ENCODE results near the gene UPF2. TPM values are rescaled to one million over a fixed set of nuclear protein-coding genes. Genes with fewer than 3 reads are reported as not detected.
"Not testable (repeated sequence)": the region's sequence is repeated elsewhere in the genome, so short reads cannot be mapped to it uniquely, and the experiment has no call there.

UPF2 gene
- total and polyA plus RNA-seq, 9 donors = 14.4 to 23.0 (median 19.1) TPM

- not testable (repeated sequence) for H3K36me3 ChIP-seq (ENCODE audit: control insufficient read depth, insufficient read depth, low read length); H3K4me1 ChIP-seq (ENCODE audit: control insufficient read depth, insufficient read depth, low read length); DNase-seq; H3K27me3 ChIP-seq (ENCODE audit: control insufficient read depth, insufficient read depth, low read length); H3K27ac ChIP-seq (ENCODE audit: low read length); H3K9me3 ChIP-seq (replicated peaks; ENCODE audit: control insufficient read depth, low read depth, low read length); H3K4me3 ChIP-seq (ENCODE audit: low read length)
- 83% methylated on average over 5 of the region's 15 CpGs for WGBS (ENCODE audit: insufficient coverage)
Observed at GRCh38 chr10:12071441-12071840, 28.8 kb upstream of the UPF2 start.

DNA sequence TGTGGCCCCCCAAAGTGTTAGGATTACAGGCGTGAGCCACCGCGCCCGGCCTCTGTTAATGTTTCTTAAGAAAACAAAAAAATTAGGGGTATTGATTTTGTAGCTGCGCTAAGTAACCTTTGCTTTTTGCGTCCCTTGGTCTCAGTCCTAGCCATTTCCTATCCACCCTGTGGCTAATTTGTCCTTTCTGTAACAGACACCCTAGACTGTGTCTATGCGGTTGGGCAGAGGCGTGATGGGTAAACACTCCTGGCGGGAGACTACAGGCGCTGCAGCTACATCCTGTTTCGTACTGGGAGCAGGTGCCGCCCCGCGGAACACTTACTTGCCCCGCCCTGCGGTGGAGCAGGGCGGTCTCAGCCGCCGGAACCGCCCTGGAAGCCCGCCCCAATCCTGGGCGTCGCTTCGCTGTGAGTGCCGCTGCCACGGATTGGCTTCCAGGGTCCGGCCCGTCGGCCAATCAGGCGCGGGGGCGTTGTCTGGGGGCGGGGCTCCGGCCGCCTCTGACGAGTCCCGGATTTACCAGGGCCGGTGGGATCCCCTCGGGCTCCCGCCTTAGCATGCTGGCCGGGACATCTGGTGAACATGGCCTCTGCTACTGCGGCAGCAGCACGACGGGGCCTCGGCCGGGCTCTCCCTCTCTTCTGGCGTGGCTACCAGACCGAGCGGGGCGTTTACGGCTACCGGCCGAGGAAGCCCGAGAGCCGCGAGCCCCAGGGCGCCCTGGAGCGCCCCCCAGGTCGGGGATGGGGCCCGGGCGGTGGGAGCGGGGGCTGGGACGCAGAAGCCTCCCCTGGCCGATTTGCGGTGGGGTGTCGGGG is 26.1 kb upstream of the UPF2 start, which contains the start of gene DHTKD1:
Gene DHTKD1, plus strand, starts transcription at position 506 of the 821 bp plus-strand sequence. Its CDS starts 80 bp downstream, at position 586.
- H3K4me3 ChIP-seq (ENCODE audit: low read length) = peak within 1 kb of the TSS; percentile 88
- no peaks in the 10 kb centered on the region for H3K27me3 ChIP-seq (ENCODE audit: control insufficient read depth, insufficient read depth, low read length)
- H3K36me3 ChIP-seq (ENCODE audit: control insufficient read depth, insufficient read depth, low read length) = no peaks in the 10 kb centered on the region
- peaks cover 7% of the 10 kb centered on the region for H3K4me1 ChIP-seq (ENCODE audit: control insufficient read depth, insufficient read depth, low read length)
- H3K9me3 ChIP-seq (replicated peaks; ENCODE audit: control insufficient read depth, low read depth, low read length) = no peaks in the 10 kb centered on the region
- WGBS (ENCODE audit: insufficient coverage) = under 1% methylated on average over 55 of the region's 66 CpGs
- DNase-seq = peak; percentile 99
- H3K27ac ChIP-seq (ENCODE audit: low read length) = peak within 1 kb of the TSS; percentile 88

DNA sequence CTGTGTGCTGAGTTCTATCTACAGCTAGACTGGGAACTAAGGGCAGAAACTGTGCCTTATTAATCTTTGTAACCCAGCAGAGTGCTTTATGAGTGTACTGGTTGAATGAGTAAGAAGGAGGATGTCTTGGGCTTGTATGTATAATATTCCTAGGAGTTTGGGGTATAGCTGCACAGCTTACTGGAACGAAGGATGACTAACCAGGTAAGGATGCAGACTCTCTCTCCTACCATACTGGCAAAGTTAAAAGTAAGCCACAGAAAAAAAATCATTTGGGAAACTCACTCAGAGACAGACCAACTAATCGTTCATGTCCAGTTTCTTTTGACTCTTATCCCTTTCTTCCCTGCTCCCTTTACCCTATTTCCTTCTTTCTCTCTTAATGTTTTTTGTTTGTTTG is 24.7 kb upstream of the UPF2 start:
- H3K4me1 ChIP-seq (ENCODE audit: control insufficient read depth, insufficient read depth, low read length) = peaks cover 7% of the 10 kb centered on the region
- WGBS (ENCODE audit: insufficient coverage) = no CpG with 5 or more reads among the region's 2 CpGs
- no peak overlapping the region for H3K4me3 ChIP-seq (ENCODE audit: low read length)

GRCh38 chr10:12063483-12063818 is 20.8 kb upstream of the UPF2 start:
- H3K27me3 ChIP-seq (ENCODE audit: control insufficient read depth, insufficient read depth, low read length) = no peaks in the 10 kb centered on the region
- H3K4me3 ChIP-seq (ENCODE audit: low read length) = no peak overlapping the region
- no peaks in the 10 kb centered on the region for H3K9me3 ChIP-seq (replicated peaks; ENCODE audit: control insufficient read depth, low read depth, low read length)
- WGBS (ENCODE audit: insufficient coverage) = no CpG with 5 or more reads among the region's 3 CpGs
- no peaks in the 10 kb centered on the region for H3K36me3 ChIP-seq (ENCODE audit: control insufficient read depth, insufficient read depth, low read length)
- no peak for DNase-seq
- no peak overlapping the region for H3K27ac ChIP-seq (ENCODE audit: low read length)
- H3K4me1 ChIP-seq (ENCODE audit: control insufficient read depth, insufficient read depth, low read length) = no peaks in the 10 kb centered on the region

More for the DNA sequence above, 24.7 kb upstream of the UPF2 start:
- no peaks in the 10 kb centered on the region for H3K36me3 ChIP-seq (ENCODE audit: control insufficient read depth, insufficient read depth, low read length)
- H3K9me3 ChIP-seq (replicated peaks; ENCODE audit: control insufficient read depth, low read depth, low read length) = no peaks in the 10 kb centered on the region
- no peak for DNase-seq
- no peak overlapping the region for H3K27ac ChIP-seq (ENCODE audit: low read length)
- no peaks in the 10 kb centered on the region for H3K27me3 ChIP-seq (ENCODE audit: control insufficient read depth, insufficient read depth, low read length)

- no peak overlapping the region for H3K4me3 ChIP-seq (ENCODE audit: low read length)
- DNase-seq = no peak
- H3K27me3 ChIP-seq (ENCODE audit: control insufficient read depth, insufficient read depth, low read length) = no peaks in the 10 kb centered on the region
- 66% methylated on average over 7 of the region's 14 CpGs for WGBS (ENCODE audit: insufficient coverage)
- no peaks in the 10 kb centered on the region for H3K4me1 ChIP-seq (ENCODE audit: control insufficient read depth, insufficient read depth, low read length)
- H3K27ac ChIP-seq (ENCODE audit: low read length) = no peak overlapping the region
- H3K36me3 ChIP-seq (ENCODE audit: control insufficient read depth, insufficient read depth, low read length) = no peaks in the 10 kb centered on the region
- H3K9me3 ChIP-seq (replicated peaks; ENCODE audit: control insufficient read depth, low read depth, low read length) = no peaks in the 10 kb centered on the region
Observed at GRCh38 chr10:12062754-12063482, 20.3 kb upstream of the UPF2 start.

DNA sequence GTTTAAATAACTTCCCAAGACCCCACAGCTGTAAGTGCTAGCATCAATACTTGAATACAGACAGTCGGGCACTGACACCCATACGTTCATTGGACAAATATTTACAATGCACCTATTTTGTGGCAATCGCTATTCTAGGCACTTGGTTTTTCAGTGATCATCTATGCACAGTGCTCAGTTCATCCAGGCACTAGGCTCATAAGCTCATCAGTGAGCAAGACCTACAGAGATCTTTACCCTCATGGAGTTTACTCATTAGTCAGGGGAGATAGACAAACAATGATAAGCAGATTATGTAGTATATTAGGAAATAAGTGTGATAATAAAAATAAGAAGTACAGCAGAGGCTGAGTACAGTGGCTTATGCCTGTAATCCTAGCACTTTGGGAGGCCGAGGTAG is 18.5 kb upstream of the UPF2 start:
- no peak overlapping the region for H3K27ac ChIP-seq (ENCODE audit: low read length)
- H3K9me3 ChIP-seq (replicated peaks; ENCODE audit: control insufficient read depth, low read depth, low read length) = no peaks in the 10 kb centered on the region
- no peaks in the 10 kb centered on the region for H3K36me3 ChIP-seq (ENCODE audit: control insufficient read depth, insufficient read depth, low read length)
- no peak for DNase-seq
- 87% methylated on average over 3 of the region's 4 CpGs for WGBS (ENCODE audit: insufficient coverage)
- no peaks in the 10 kb centered on the region for H3K27me3 ChIP-seq (ENCODE audit: control insufficient read depth, insufficient read depth, low read length)
- H3K4me3 ChIP-seq (ENCODE audit: low read length) = no peak overlapping the region
- H3K4me1 ChIP-seq (ENCODE audit: control insufficient read depth, insufficient read depth, low read length) = no peaks in the 10 kb centered on the region

DNA sequence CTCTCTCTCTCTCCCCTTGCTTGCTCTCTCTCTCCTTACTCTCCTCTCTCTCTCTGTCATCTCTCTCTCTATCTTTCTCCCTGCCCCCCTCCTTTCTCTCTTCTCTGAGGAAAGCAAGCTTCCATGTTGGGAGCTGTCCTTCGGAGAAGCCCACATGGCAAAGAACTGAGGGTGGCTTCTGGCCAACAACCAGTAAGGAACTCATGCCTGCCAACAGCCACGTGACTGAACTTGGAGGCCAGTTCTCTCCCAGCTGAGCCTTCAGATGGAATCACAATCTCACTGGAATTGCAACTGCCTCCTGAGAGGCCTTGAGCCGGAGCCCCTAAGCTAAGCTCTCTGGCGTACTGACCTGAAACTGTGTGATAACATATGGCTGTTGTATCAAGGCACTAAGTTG is 14.1 kb upstream of the UPF2 start:
- WGBS (ENCODE audit: insufficient coverage) = 39% methylated on average over 2 of the region's 4 CpGs

GRCh38 chr10:12055732-12056131 is 13.1 kb upstream of the UPF2 start:
- Histone ChIP-seq H3K4me1 (ENCODE audit: control insufficient read depth, insufficient read depth, low read length) (no peaks in the 10 kb centered on the region), H3K4me3 (ENCODE audit: low read length) (no peak overlapping the region), H3K9me3 (replicated peaks; ENCODE audit: control insufficient read depth, low read depth, low read length) (no peaks in the 10 kb centered on the region), H3K36me3 (ENCODE audit: control insufficient read depth, insufficient read depth, low read length) (no peaks in the 10 kb centered on the region), H3K27me3 (ENCODE audit: control insufficient read depth, insufficient read depth, low read length) (no peaks in the 10 kb centered on the region), H3K27ac (ENCODE audit: low read length) (no peak overlapping the region)
- DNase-seq = no peak
- 78% methylated on average over 1 of the region's 5 CpGs for WGBS (ENCODE audit: insufficient coverage)

More for the DNA sequence above, 14.1 kb upstream of the UPF2 start:
- no peaks in the 10 kb centered on the region for H3K27me3 ChIP-seq (ENCODE audit: control insufficient read depth, insufficient read depth, low read length)
- H3K4me1 ChIP-seq (ENCODE audit: control insufficient read depth, insufficient read depth, low read length) = no peaks in the 10 kb centered on the region
- no peak for DNase-seq
- H3K9me3 ChIP-seq (replicated peaks; ENCODE audit: control insufficient read depth, low read depth, low read length) = no peaks in the 10 kb centered on the region
- no peak overlapping the region for H3K4me3 ChIP-seq (ENCODE audit: low read length)
- no peak overlapping the region for H3K27ac ChIP-seq (ENCODE audit: low read length)
- no peaks in the 10 kb centered on the region for H3K36me3 ChIP-seq (ENCODE audit: control insufficient read depth, insufficient read depth, low read length)

DNA sequence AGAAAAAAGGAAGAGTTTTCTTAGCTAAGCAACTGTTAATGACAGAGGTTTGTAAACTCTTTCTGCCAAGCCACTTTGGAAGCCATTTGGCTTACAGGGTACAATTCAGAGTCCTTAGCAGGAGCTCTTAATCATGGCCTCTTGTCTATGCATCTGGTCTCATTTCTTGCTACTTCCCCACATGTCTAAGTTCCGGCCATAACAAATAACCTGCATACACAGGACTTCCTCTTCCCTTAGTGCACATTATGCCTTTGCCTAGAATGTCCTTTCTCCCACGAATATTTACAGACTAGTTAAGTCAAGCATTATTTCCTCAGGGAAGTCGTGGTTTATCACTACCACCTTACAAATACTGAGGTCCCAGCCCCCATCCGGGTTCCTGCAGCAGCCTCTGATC is 8.6 kb upstream of the UPF2 start:
- no peak overlapping the region for H3K27ac ChIP-seq (ENCODE audit: low read length)
- peak; percentile 21 for DNase-seq
- peaks cover 3% of the 10 kb centered on the region for H3K27me3 ChIP-seq (ENCODE audit: control insufficient read depth, insufficient read depth, low read length)
- no peaks in the 10 kb centered on the region for H3K4me1 ChIP-seq (ENCODE audit: control insufficient read depth, insufficient read depth, low read length)
- H3K4me3 ChIP-seq (ENCODE audit: low read length) = no peak overlapping the region
- H3K36me3 ChIP-seq (ENCODE audit: control insufficient read depth, insufficient read depth, low read length) = no peaks in the 10 kb centered on the region
- WGBS (ENCODE audit: insufficient coverage) = 56% methylated on average over 4 of the region's 4 CpGs
- H3K9me3 ChIP-seq (replicated peaks; ENCODE audit: control insufficient read depth, low read depth, low read length) = no peaks in the 10 kb centered on the region

- Histone ChIP-seq H3K4me3 (ENCODE audit: low read length) (no peak overlapping the region), H3K27ac (ENCODE audit: low read length) (no peak overlapping the region), H3K4me1 (ENCODE audit: control insufficient read depth, insufficient read depth, low read length) (no peaks in the 10 kb centered on the region), H3K27me3 (ENCODE audit: control insufficient read depth, insufficient read depth, low read length) (peaks cover 4% of the 10 kb centered on the region), H3K9me3 (replicated peaks; ENCODE audit: control insufficient read depth, low read depth, low read length) (no peaks in the 10 kb centered on the region), H3K36me3 (ENCODE audit: control insufficient read depth, insufficient read depth, low read length) (no peaks in the 10 kb centered on the region)
- no peak for DNase-seq
Observed at GRCh38 chr10:12050528-12050927, 7.9 kb upstream of the UPF2 start.
